K562 (cell line): ENCODE data around the gene RCOR3. TPM values are rescaled to one million over a fixed set of nuclear protein-coding genes. Genes with fewer than 3 reads are reported as not detected.

ENCODE experiments used
- ARID1B ChIP-seq: fragments of 450-650 bp; IDR thresholded peaks from 2 replicates; pipeline ENCODE4 v1.6.1; 2016; ENCODE audit warnings: antibody characterized with exemption, mild to moderate bottlenecking, inconsistent platforms
- CBX1 ChIP-seq: sonication (generic); IDR thresholded peaks from 2 replicates; pipeline ENCODE4 v1.6.1; 2016; ENCODE audit warnings: antibody characterized with exemption, low read depth, mild to moderate bottlenecking
- DPF2 ChIP-seq: fragments of 450-650 bp; IDR thresholded peaks from 2 replicates; pipeline ENCODE4 v1.6.1; 2016
- GABPB2 ChIP-seq: fragments of 250-450 bp; sonication (Bioruptor Pico); conservative IDR thresholded peaks from 2 replicates; pipeline ENCODE4 v1.5.1; 2021; ENCODE audit warnings: mild to moderate bottlenecking
- GTF2E2 ChIP-seq: fragments of 200-800 bp; sonication (Bioruptor generic); IDR thresholded peaks from 2 replicates; pipeline ENCODE4 v1.6.1; 2016; ENCODE audit warnings: missing genetic modification characterization, missing compliant biosample characterization
- JUND ChIP-seq, 2 experiments: IDR thresholded peaks; 2 replicates in 1 of 2; 3 replicates in 1 of 2; pipeline ENCODE4 v1.6.1; 2011; ENCODE audit warnings: borderline replicate concordance in 2 of 2, low read depth in 2 of 2, low read length in 2 of 2, improper control_type of control experiment in 1 of 2, missing biosample characterization in 1 of 2, missing genetic modification characterization in 1 of 2, missing genetic modification reagents in 1 of 2
- KAT8 ChIP-seq: fragments of 450-650 bp; IDR thresholded peaks from 2 replicates; pipeline ENCODE4 v1.6.1; 2016; ENCODE audit warnings: low read depth, mild to moderate bottlenecking
- MIER1 ChIP-seq: fragments of 450-650 bp; IDR thresholded peaks from 2 replicates; pipeline ENCODE4 v1.6.1; 2016; ENCODE audit warnings: antibody characterized with exemption, mild to moderate bottlenecking, low read depth
- NFIC ChIP-seq: fragments of 450-650 bp; IDR thresholded peaks from 2 replicates; pipeline ENCODE4 v1.6.1; 2017; ENCODE audit warnings: mild to moderate bottlenecking, inconsistent platforms
- POLR2AphosphoS5 ChIP-seq: IDR thresholded peaks from 2 replicates; pipeline ENCODE4 v1.6.1; 2011; ENCODE audit warnings: mild to moderate bottlenecking, low read depth, low read length, moderate library complexity; ENCODE audit not compliant: control insufficient read depth, insufficient read depth
- POLR2G ChIP-seq: fragments of 200-400 bp; formaldehyde crosslinking; IDR thresholded peaks from 2 replicates; pipeline ENCODE4 v1.6.1; 2017; ENCODE audit warnings: low read depth, mild to moderate bottlenecking, antibody characterized with exemption, low read length, moderate library complexity
- POLR3G ChIP-seq: IDR thresholded peaks from 2 replicates; pipeline ENCODE4 v1.6.1; 2011; ENCODE audit not compliant: insufficient read length, insufficient replicate concordance; ENCODE audit errors: extremely low read depth
- SMARCA4 ChIP-seq: fragments of 450-650 bp; IDR thresholded peaks from 2 replicates; pipeline ENCODE4 v1.6.1; 2016
- STAT5B ChIP-seq: fragments of 250-450 bp; sonication (Bioruptor Pico); IDR thresholded peaks from 2 replicates; pipeline ENCODE4 v1.8.0; 2021; ENCODE audit warnings: mild to moderate bottlenecking, inconsistent platforms
- SUPT5H ChIP-seq: fragments of 450-650 bp; IDR thresholded peaks from 2 replicates; pipeline ENCODE4 v1.6.1; 2016
- TOE1 ChIP-seq, 2 experiments: fragments of 450-650 bp in 1 of 2; sonication (generic) in 1 of 2; formaldehyde crosslinking in 1 of 2; IDR thresholded peaks; 2 replicates each; pipeline versions ENCODE4 v1.7.1 to v1.8.0; 2016 to 2022; ENCODE audit warnings: borderline replicate concordance in 2 of 2, mild to moderate bottlenecking in 2 of 2, antibody characterized with exemption in 1 of 2, inconsistent platforms in 1 of 2, low read depth in 1 of 2, missing genetic modification reagents in 1 of 2, moderate library complexity in 1 of 2
- ZBED1 ChIP-seq: IDR thresholded peaks from 2 replicates; pipeline ENCODE4 v1.6.1; 2014
- ZBTB7A ChIP-seq: IDR thresholded peaks from 2 replicates; pipeline ENCODE4 v1.6.1; 2011; ENCODE audit warnings: low read depth, mild to moderate bottlenecking, low read length, moderate library complexity, borderline replicate concordance; ENCODE audit not compliant: control insufficient read depth
- ZNF175 ChIP-seq: fragments of 200-800 bp; sonication (Bioruptor generic); IDR thresholded peaks from 2 replicates; pipeline ENCODE4 v1.6.1; 2016; ENCODE audit warnings: low read depth, mild to moderate bottlenecking, missing genetic modification characterization, missing compliant biosample characterization
- polyA plus RNA-seq, 8 experiments: library from polyadenylated mRNA; depleted of rRNA in 4 of 8; stranded (reverse) in 5 of 8; unstranded in 3 of 8; fragments of >200 nt; fragmentation: Nextera tagmentation in 2 of 8; fragmentation: Illumina TruSeq in 1 of 8; extraction: Ambion mirVana in 2 of 8; extraction: Trizol in 1 of 8; gene quantifications; 2 replicates each; pipeline versions ENCODE4 v1.2.1 to v1.2.3, GENCODE V29; 2011 to 2014; ENCODE audit warnings: inconsistent platforms in 1 of 8, missing spikeins in 1 of 8
- total RNA-seq, 7 experiments: library from RNA; depleted of rRNA in 6 of 7; stranded (reverse); fragments of >200 nt in 6 of 7; fragmentation: Illumina TruSeq in 2 of 7; extraction: Trizol in 2 of 7; gene quantifications; 2 replicates each; pipeline versions ENCODE4 v1.2.1 to v1.2.3, GENCODE V29; 2011 to 2021; ENCODE audit warnings: low replicate concordance in 1 of 7
- TF ChIP-seq, protein P1 (sequence below): fragments of 250-450 bp; sonication (Bioruptor Pico); IDR thresholded peaks from 2 replicates; pipeline ENCODE4 v1.4.0; 2020; ENCODE audit warnings: mild to moderate bottlenecking, moderate library complexity
- TF ChIP-seq, protein P2 (sequence below), 3 experiments: fragments of 200-800 bp in 1 of 3; fragments of 250-450 bp in 1 of 3; fragments of 450-650 bp in 1 of 3; sonication (Bioruptor Pico) in 1 of 3; sonication (Bioruptor generic) in 1 of 3; formaldehyde crosslinking in 1 of 3; IDR thresholded peaks; 2 replicates each; pipeline versions ENCODE4 v1.6.1 to v1.8.0; 2016 to 2022; ENCODE audit warnings: mild to moderate bottlenecking in 2 of 3, missing genetic modification characterization in 2 of 3, missing compliant biosample characterization in 1 of 3, moderate library complexity in 1 of 3
- TF ChIP-seq, protein P3 (sequence below): fragments of 450-650 bp; formaldehyde crosslinking; conservative IDR thresholded peaks from 2 replicates; pipeline ENCODE4 v1.4.0; 2022; ENCODE audit warnings: mild to moderate bottlenecking, missing genetic modification characterization

Gene RCOR3
- total and polyA plus RNA-seq, 9 of the 15 experiments (the other 6 are each of a cell fraction or from before 2014, with no cell fraction given), result 9.7 to 42.7 (median 29.5) TPM

DNA sequence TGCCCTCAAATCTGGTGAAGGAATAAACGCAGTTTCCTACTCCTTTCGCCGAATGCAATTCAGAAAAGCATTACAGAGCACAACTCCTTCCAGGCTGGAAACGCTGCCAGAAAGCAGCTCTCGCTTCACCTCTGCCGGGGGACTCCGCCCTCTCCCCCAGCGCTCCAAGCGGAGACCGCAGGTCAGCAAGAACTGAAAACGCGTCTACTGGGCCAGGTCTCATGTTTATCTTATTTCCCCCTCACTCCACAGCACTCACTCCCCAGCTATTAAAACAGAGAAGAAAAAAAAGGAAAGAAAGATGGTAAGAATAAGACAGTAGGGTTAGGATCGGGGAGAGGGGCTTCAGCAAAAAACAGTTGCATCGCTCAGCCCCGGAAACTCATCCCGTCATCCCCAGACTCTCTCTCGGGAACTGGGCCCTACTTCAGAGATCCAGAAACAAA lies 833 bp upstream of the RCOR3 start (continued):
- peak; percentile 53 for TF ChIP-seq JUND (IDR thresholded peaks at IDR 0.05; ENCODE audit: borderline replicate concordance, low read depth, low read length)
- no peak; the same call in 2 of the 3 replicates for TF ChIP-seq JUND (tag; IDR thresholded peaks at IDR 0.05; ENCODE audit: borderline replicate concordance, low read depth, low read length)
- TF ChIP-seq TOE1 (IDR thresholded peaks at IDR 0.05; ENCODE audit: borderline replicate concordance), result 0 out of 2 replicates have a peak, but pooled peaks have one; percentile 64
- TF ChIP-seq TOE1 (CRISPR knock-in tag; IDR thresholded peaks at IDR 0.05; ENCODE audit: borderline replicate concordance, low read depth), result no peak
- TF ChIP-seq SUPT5H, result peak; percentile 89; the same call in 1 of the 2 replicates
- TF ChIP-seq ZNF175, result no peak
- no peak for TF ChIP-seq STAT5B
- TF ChIP-seq GTF2E2 (tag), result peak; percentile 14; the same call in 1 of the 2 replicates
- peak; percentile 82; the same call in 1 of the 2 replicates for TF ChIP-seq ZBTB7A
- TF ChIP-seq ZBED1, result no peak
- TF ChIP-seq DPF2, result peak; percentile 80
- peak; percentile 65 for TF ChIP-seq SMARCA4
- no peak for TF ChIP-seq POLR3G
- TF ChIP-seq POLR2G, result no peak
- peak; percentile 56 for TF ChIP-seq ARID1B
- TF ChIP-seq NFIC, result peak; percentile 53
- TF ChIP-seq, protein P1, sequence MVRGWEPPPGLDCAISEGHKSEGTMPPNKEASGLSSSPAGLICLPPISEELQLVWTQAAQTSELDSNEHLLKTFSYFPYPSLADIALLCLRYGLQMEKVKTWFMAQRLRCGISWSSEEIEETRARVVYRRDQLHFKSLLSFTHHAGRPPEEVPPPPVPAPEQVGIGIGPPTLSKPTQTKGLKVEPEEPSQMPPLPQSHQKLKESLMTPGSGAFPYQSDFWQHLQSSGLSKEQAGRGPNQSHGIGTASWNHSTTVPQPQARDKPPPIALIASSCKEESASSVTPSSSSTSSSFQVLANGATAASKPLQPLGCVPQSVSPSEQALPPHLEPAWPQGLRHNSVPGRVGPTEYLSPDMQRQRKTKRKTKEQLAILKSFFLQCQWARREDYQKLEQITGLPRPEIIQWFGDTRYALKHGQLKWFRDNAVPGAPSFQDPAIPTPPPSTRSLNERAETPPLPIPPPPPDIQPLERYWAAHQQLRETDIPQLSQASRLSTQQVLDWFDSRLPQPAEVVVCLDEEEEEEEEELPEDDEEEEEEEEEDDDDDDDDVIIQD (CRISPR knock-in tag), result no peak
- TF ChIP-seq GABPB2, result no peak
- TF ChIP-seq, protein P2, sequence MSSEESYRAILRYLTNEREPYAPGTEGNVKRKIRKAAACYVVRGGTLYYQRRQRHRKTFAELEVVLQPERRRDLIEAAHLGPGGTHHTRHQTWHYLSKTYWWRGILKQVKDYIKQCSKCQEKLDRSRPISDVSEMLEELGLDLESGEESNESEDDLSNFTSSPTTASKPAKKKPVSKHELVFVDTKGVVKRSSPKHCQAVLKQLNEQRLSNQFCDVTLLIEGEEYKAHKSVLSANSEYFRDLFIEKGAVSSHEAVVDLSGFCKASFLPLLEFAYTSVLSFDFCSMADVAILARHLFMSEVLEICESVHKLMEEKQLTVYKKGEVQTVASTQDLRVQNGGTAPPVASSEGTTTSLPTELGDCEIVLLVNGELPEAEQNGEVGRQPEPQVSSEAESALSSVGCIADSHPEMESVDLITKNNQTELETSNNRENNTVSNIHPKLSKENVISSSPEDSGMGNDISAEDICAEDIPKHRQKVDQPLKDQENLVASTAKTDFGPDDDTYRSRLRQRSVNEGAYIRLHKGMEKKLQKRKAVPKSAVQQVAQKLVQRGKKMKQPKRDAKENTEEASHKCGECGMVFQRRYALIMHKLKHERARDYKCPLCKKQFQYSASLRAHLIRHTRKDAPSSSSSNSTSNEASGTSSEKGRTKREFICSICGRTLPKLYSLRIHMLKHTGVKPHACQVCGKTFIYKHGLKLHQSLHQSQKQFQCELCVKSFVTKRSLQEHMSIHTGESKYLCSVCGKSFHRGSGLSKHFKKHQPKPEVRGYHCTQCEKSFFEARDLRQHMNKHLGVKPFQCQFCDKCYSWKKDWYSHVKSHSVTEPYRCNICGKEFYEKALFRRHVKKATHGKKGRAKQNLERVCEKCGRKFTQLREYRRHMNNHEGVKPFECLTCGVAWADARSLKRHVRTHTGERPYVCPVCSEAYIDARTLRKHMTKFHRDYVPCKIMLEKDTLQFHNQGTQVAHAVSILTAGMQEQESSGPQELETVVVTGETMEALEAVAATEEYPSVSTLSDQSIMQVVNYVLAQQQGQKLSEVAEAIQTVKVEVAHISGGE (CRISPR knock-in tag; IDR thresholded peaks at IDR 0.05), result no peak
- TF ChIP-seq POLR2AphosphoS5, result peak; percentile 82
- TF ChIP-seq CBX1, result no peak; the same call in 1 of the 2 replicates
- no peak for TF ChIP-seq KAT8
- TF ChIP-seq MIER1, result peak; percentile 47; the same call in 1 of the 2 replicates
- TF ChIP-seq, protein P3, sequence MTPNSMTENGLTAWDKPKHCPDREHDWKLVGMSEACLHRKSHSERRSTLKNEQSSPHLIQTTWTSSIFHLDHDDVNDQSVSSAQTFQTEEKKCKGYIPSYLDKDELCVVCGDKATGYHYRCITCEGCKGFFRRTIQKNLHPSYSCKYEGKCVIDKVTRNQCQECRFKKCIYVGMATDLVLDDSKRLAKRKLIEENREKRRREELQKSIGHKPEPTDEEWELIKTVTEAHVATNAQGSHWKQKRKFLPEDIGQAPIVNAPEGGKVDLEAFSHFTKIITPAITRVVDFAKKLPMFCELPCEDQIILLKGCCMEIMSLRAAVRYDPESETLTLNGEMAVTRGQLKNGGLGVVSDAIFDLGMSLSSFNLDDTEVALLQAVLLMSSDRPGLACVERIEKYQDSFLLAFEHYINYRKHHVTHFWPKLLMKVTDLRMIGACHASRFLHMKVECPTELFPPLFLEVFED (CRISPR knock-in tag), result 0 out of 2 replicates have a peak, but pooled peaks have one; percentile 13
